Activated T-helper 9 cell treated with anti-CD3 and anti-CD28 coated beads, Interleukin-2, amount 50 U/mL, for 16 hours (primary cell): ENCODE results near the gene ALKBH4.
"Not testable (repeated sequence)": the region's sequence is repeated elsewhere in the genome, so short reads cannot be mapped to it uniquely, and the experiment has no call there.

Experiments
- DNase-seq: peaks from one replicate; pipeline ENCODE4 v3.0.0-alpha.2; 2020; ENCODE audit warnings: low read depth

The ALKBH4 gene

GRCh38 chr7:102464577-102465280 is at the start of gene ALKBH4, which contains the start of gene LRWD1:
Gene ALKBH4, minus strand, starts transcription at chr7:102464863. Its CDS starts 27 bp downstream, at chr7:102464836.
Gene LRWD1, plus strand, starts transcription at chr7:102464984. Its CDS starts 97 bp downstream, at chr7:102465081.
- DNase-seq = peak; percentile 94

- not testable (repeated sequence) for DNase-seq
Observed at GRCh38 chr7:102512642-102513221, 48.1 kb upstream of the ALKBH4 start.

- not testable (repeated sequence) for DNase-seq
Observed at GRCh38 chr7:102511860-102512522, 47.3 kb upstream of the ALKBH4 start.

GRCh38 chr7:102510575-102510974 is 45.9 kb upstream of the ALKBH4 start:
- DNase-seq = not testable (repeated sequence)

GRCh38 chr7:102507410-102508088 is 42.9 kb upstream of the ALKBH4 start:
- not testable (repeated sequence) for DNase-seq

- DNase-seq = not testable (repeated sequence)
Observed at GRCh38 chr7:102505298-102506185, 40.9 kb upstream of the ALKBH4 start.

- DNase-seq = not testable (repeated sequence)
Observed at GRCh38 chr7:102503141-102503540, 38.5 kb upstream of the ALKBH4 start.

- DNase-seq = not testable (repeated sequence)
Observed at GRCh38 chr7:102498321-102498720, 33.7 kb upstream of the ALKBH4 start.

- DNase-seq = not testable (repeated sequence)
Observed at GRCh38 chr7:102497308-102497707, 32.6 kb upstream of the ALKBH4 start.

- not testable (repeated sequence) for DNase-seq
Observed at GRCh38 chr7:102496861-102497260, 32.2 kb upstream of the ALKBH4 start.

- DNase-seq = not testable (repeated sequence)
Observed at GRCh38 chr7:102494473-102495149, 29.9 kb upstream of the ALKBH4 start.

- not testable (repeated sequence) for DNase-seq
Observed at GRCh38 chr7:102494026-102494425, 29.4 kb upstream of the ALKBH4 start.

- DNase-seq = not testable (repeated sequence)
Observed at GRCh38 chr7:102493220-102493935, 28.7 kb upstream of the ALKBH4 start.

GRCh38 chr7:102490529-102491075 is 25.9 kb upstream of the ALKBH4 start:
- DNase-seq = not testable (repeated sequence)

GRCh38 chr7:102484317-102484716 is 19.7 kb upstream of the ALKBH4 start:
- DNase-seq = not testable (repeated sequence)

- not testable (repeated sequence) for DNase-seq
Observed at GRCh38 chr7:102481962-102482361, 17.3 kb upstream of the ALKBH4 start.

- not testable (repeated sequence) for DNase-seq
Observed at GRCh38 chr7:102479982-102480637, 15.4 kb upstream of the ALKBH4 start.

GRCh38 chr7:102479209-102479584 is 14.5 kb upstream of the ALKBH4 start:
- not testable (repeated sequence) for DNase-seq
